Esophagus squamous epithelium (tissue), 5 donors: ENCODE results near the gene CABP5. TPM values are rescaled to one million over a fixed set of nuclear protein-coding genes. Genes with fewer than 3 reads are reported as not detected.

Source experiments
- DNase-seq: peaks from one replicate; lab custom pipeline; 2025; lab: John Stamatoyannopoulos, UW
- H3K27ac ChIP-seq, 4 donors: fragments of 200-600 bp; sonication (generic); one replicate each; pipeline ENCODE4 v1.5.1; 2016 to 2019; ENCODE audit warnings: mild to moderate bottlenecking in 1 of 4
- H3K27me3 ChIP-seq, 4 donors: fragments of 200-600 bp; sonication (generic); 1 replicate in 3 of 4; 2 replicates in 1 of 4; pipeline versions ENCODE4 v1.5.1 to v1.6.0; 2017 to 2021; ENCODE audit warnings: antibody characterized with exemption in 1 of 4
- H3K36me3 ChIP-seq, 3 donors: fragments of 200-600 bp; sonication (generic); one replicate each; pipeline ENCODE4 v1.5.1; 2016 to 2019
- H3K4me1 ChIP-seq, 3 donors: fragments of 200-600 bp; sonication (generic); one replicate each; pipeline ENCODE4 v1.5.1; 2017 to 2019
- H3K4me3 ChIP-seq, 4 donors: fragments of 200-600 bp; sonication (generic); 1 replicate in 3 of 4; 2 replicates in 1 of 4; pipeline ENCODE4 v1.5.1; 2016 to 2019; ENCODE audit warnings: mild to moderate bottlenecking in 2 of 4, moderate library complexity in 1 of 4
- H3K9me3 ChIP-seq, 3 donors: fragments of 200-600 bp; sonication (generic); one replicate each; pipeline ENCODE4 v1.5.1; 2016 to 2019
- POLR2A ChIP-seq, 4 donors: fragments of 450-650 bp; IDR thresholded peaks; one replicate each; pipeline ENCODE4 v1.6.1; 2017; ENCODE audit warnings: antibody characterized with exemption in 4 of 4, mild to moderate bottlenecking in 4 of 4, moderate library complexity in 3 of 4
- WGBS, 2 donors: methylation state at CpG; one replicate each; pipeline ENCODE4 v1.1.5; 2018; 5-methylcytosine and 5-hydroxymethylcytosine counted together
- intact Hi-C: fragments of 100-400 bp; cut with DNase I; formaldehyde crosslinking; loops from one replicate; pipeline ENCODE4 v1.15.0; 2022
- total RNA-seq, 4 donors: library from RNA; depleted of rRNA; stranded (reverse); fragments of >200 nt; gene quantifications; one replicate each; pipeline ENCODE4 v1.1.0, GENCODE V29; 2016
- TF ChIP-seq, protein P1 (sequence below), 6 experiments: fragments of 450-650 bp in 4 of 6; fragments of 200-600 bp in 2 of 6; sonication (generic) in 2 of 6; IDR thresholded peaks; one replicate each; pipeline ENCODE4 v1.5.1; 2016 to 2019; ENCODE audit warnings: antibody characterized with exemption in 6 of 6, mild to moderate bottlenecking in 4 of 6, moderate library complexity in 4 of 6
- donor health status: DM: yes; HTN: yes; CAD: no.

Gene CABP5
- total RNA-seq, 4 donors from 2014 or later: not detected

DNA sequence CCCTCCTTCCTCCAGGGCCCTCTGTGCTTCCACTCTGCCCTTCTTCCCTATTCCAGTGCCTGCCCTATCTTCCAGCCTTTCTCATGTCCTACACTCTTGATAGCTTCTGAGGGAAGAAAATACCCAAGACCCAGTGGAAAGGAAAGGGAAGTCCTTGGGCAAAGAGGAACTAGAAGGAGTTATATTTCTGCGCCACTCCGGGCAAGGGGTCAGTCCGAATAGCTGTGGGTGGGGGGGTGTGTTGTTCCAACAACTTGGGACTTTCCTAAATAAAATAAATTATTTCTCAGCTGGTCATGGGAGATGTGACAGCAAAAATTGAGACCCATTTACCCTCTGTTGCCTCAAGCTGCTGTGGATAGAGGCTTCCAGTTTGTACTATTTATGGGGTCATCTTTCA, 23.2 kb downstream of the CABP5 start:
- TF ChIP-seq, protein P1, sequence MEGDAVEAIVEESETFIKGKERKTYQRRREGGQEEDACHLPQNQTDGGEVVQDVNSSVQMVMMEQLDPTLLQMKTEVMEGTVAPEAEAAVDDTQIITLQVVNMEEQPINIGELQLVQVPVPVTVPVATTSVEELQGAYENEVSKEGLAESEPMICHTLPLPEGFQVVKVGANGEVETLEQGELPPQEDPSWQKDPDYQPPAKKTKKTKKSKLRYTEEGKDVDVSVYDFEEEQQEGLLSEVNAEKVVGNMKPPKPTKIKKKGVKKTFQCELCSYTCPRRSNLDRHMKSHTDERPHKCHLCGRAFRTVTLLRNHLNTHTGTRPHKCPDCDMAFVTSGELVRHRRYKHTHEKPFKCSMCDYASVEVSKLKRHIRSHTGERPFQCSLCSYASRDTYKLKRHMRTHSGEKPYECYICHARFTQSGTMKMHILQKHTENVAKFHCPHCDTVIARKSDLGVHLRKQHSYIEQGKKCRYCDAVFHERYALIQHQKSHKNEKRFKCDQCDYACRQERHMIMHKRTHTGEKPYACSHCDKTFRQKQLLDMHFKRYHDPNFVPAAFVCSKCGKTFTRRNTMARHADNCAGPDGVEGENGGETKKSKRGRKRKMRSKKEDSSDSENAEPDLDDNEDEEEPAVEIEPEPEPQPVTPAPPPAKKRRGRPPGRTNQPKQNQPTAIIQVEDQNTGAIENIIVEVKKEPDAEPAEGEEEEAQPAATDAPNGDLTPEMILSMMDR (IDR thresholded peaks at IDR 0.05): no peak
- no peak for TF ChIP-seq POLR2A (IDR thresholded peaks at IDR 0.05)
- Histone ChIP-seq H3K4me3 (no peak overlapping the region), H3K4me1 (no peaks in the 10 kb centered on the region), H3K27me3 (peaks cover 0 to 58% (median 0%) of the 10 kb centered on the region in 4 donors), H3K27ac (no peak overlapping the region), H3K9me3 (no peaks in the 10 kb centered on the region), H3K36me3 (no peaks in the 10 kb centered on the region)
- intact Hi-C loops: no loop called here
- WGBS, 2 donors: 70% methylated on average over 3 of the region's 3 CpGs; no CpG with 5 or more reads in 1 of the 2 donors
- no peak for DNase-seq

DNA sequence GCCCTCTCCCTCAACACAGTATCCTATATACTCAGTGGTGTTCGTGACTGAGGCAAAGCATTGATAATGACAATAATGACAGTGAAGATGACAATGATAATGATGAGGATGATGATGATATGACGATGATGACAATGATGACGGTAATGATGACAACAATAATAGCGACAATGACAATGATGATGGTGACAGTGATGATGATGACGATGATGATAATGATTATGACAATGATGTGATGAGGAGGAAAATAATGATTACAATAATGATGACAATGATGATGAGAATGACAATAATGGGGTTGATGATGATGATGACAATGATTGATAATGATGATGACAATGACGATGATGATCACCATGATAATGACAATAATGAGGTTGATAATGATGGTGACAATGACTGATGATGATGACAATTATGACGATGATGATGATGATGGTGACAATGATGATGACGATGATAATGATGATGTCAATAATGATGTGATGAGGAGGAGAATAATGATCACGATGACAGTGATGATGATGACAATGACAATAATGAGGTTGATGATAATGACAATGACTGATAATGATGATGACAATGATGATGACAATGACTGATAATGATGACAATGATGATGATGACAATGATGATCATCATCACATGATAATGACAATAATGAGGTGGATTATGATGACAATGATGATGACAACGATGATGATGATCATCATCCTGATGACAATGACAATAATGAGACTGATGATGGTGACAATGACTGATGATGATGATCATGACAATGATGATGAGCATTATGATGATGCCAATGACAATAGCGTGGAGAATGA, 32.7 kb downstream of the CABP5 start:
- 86 to 90% methylated on average over 11 of the region's 11 CpGs for WGBS, 2 donors
- no peaks in the 10 kb centered on the region for H3K36me3 ChIP-seq
- H3K4me1 ChIP-seq: no peaks in the 10 kb centered on the region
- H3K27me3 ChIP-seq: peaks cover 0 to 10% (median 0%) of the 10 kb centered on the region in 4 donors
- no peak for TF ChIP-seq POLR2A (IDR thresholded peaks at IDR 0.05)
- TF ChIP-seq, protein P1 (IDR thresholded peaks at IDR 0.05): no peak
- intact Hi-C loops: no loop called here
- H3K4me3 ChIP-seq: no peak overlapping the region
- no peak for DNase-seq
- H3K27ac ChIP-seq: no peak overlapping the region
- no peaks in the 10 kb centered on the region for H3K9me3 ChIP-seq

DNA sequence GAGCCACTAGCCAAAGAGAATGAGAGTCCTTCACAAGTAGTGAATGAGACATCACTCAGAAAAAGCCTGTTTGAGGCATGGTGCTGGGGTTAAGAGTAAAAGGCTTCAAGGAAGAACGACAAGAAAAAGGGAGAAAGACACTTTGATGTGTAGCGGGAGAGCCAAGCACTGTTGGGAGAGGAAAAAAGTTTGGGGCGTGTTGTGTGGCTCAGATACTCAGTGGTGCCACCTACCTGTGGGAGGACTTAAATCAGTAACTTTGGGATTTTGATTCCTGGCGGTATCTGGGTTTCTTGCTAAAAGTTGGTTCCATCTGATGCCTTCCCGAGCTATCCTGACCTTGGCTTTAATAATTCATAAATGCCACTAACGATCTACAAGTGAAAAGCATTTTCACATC, 37.1 kb downstream of the CABP5 start:
- Histone ChIP-seq H3K4me1 (no peaks in the 10 kb centered on the region), H3K27me3 (peaks cover 0 to 9% (median 0%) of the 10 kb centered on the region in 4 donors), H3K4me3 (no peak overlapping the region), H3K36me3 (no peaks in the 10 kb centered on the region), H3K27ac (no peak overlapping the region), H3K9me3 (no peaks in the 10 kb centered on the region)
- TF ChIP-seq, protein P1 (IDR thresholded peaks at IDR 0.05): no peak
- TF ChIP-seq POLR2A (IDR thresholded peaks at IDR 0.05): no peak
- DNase-seq: no peak
- intact Hi-C loops: no loop called here
- whole genome bisulfite sequencing, 2 donors: 71 to 76% methylated on average over 6 of the region's 6 CpGs

DNA sequence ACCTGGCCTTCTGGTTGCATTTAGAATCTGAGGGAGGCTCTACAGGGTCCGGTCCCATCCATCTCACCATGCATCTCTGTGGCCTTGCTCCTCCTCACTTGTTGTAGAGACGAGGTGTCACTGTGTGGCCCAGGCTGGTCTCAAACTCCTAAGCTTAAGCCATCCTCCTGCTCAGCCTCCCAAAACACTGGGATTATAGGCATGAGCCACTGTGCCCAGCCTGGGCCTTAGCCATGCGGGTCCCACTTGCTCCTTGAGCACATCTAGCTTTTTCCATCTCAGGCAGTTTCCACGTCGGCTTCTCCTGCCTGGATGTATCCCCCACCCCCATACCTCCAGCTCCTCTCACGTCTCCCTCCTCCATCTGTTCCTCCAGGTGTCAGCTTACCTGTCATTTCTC, 39.6 kb downstream of the CABP5 start:
- H3K36me3 ChIP-seq: no peaks in the 10 kb centered on the region
- DNase-seq: no peak
- intact Hi-C loops: no loop called here
- no peaks in the 10 kb centered on the region for H3K4me1 ChIP-seq
- no peak overlapping the region for H3K27ac ChIP-seq
- no peak overlapping the region for H3K4me3 ChIP-seq
- peaks cover 0 to 9% (median 0%) of the 10 kb centered on the region in 4 donors for H3K27me3 ChIP-seq
- 72% methylated on average over 6 of the region's 6 CpGs for WGBS, 2 donors
- H3K9me3 ChIP-seq: no peaks in the 10 kb centered on the region
- TF ChIP-seq POLR2A (IDR thresholded peaks at IDR 0.05): no peak
- TF ChIP-seq, protein P1 (IDR thresholded peaks at IDR 0.05): no peak

DNA sequence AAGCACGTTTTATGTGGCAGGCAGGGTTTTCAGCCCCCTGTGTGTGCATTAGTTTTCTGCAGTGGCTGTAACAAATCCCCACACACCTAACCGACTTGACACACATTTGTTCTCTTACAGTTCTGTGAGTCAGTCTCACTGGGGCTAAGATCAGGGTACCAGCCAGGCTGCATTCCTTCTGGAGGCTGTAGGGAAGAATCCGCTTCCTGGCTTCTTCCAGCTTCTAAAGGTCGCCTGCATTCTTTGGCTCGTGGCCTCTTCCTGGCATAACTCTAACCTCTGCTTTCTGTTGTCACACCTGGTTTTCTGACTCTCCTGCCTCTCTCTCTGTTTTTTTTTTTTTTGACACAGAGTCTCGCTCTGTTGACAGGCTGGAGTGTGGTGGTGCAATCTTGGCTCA, 43.0 kb downstream of the CABP5 start:
- H3K9me3 ChIP-seq: no peaks in the 10 kb centered on the region
- no peak overlapping the region for H3K27ac ChIP-seq
- DNase-seq: no peak
- 64 to 67% methylated on average over 6 of the region's 6 CpGs for WGBS, 2 donors
- no peaks in the 10 kb centered on the region for H3K4me1 ChIP-seq
- TF ChIP-seq, protein P1 (IDR thresholded peaks at IDR 0.05): no peak
- no peak for TF ChIP-seq POLR2A (IDR thresholded peaks at IDR 0.05)
- no peak overlapping the region for H3K4me3 ChIP-seq
- no peaks in the 10 kb centered on the region for H3K36me3 ChIP-seq
- peaks cover 0 to 13% (median 0%) of the 10 kb centered on the region in 4 donors for H3K27me3 ChIP-seq
- intact Hi-C loops: no loop called here
